ENCODE measurements around the gene GPANK1. TPM values are rescaled to one million over a fixed set of nuclear protein-coding genes. Genes with fewer than 3 reads are reported as not detected.

Gene GPANK1
- total RNA-seq, 3 donors from 2014 or later (not counting 1 experiment from before 2014, with no cell fraction given) = 16.0 to 20.3 (median 18.2) TPM

- no peak for TF ChIP-seq CTCF (IDR thresholded peaks at IDR 0.05)
- Histone ChIP-seq H3K27me3 (ENCODE audit: control insufficient read depth, insufficient read depth, low read length) (no peaks in the 10 kb centered on the region), H3K9me3 (ENCODE audit: control insufficient read depth, insufficient read depth, low read length) (no peaks in the 10 kb centered on the region), H3K4me3 (ENCODE audit: low read length) (no peak overlapping the region), H3K36me3 (ENCODE audit: control insufficient read depth, insufficient read depth, low read length) (peaks cover 94% of the 10 kb centered on the region), H3K27ac (ENCODE audit: low read length) (no peak overlapping the region), H3K4me1 (ENCODE audit: control insufficient read depth, insufficient read depth, low read length) (no peaks in the 10 kb centered on the region)
- Mint-ChIP-seq H3K27me3 (ENCODE audit: low read depth in 2 of 2) (no peaks in the 10 kb centered on the region), H3K9me3 (no peaks in the 10 kb centered on the region), H3K4me1 (peaks cover 6 to 29% of the 10 kb centered on the region in 2 donors), H3K36me3 (peaks cover 18% of the 10 kb centered on the region), H3K27ac (peak overlapping the region; percentile 26 to 54), H3K4me3 (no peak overlapping the region)
- DNase-seq (no peak), ATAC-seq (no peak)
- intact Hi-C loops (cut with micrococcal nuclease) = no loop called here
- WGBS (ENCODE audit: insufficient coverage) = 95% methylated on average over 16 of the region's 16 CpGs
Observed at GRCh38 chr6:31631209-31631608, 33.6 kb downstream of the GPANK1 start.

- DNase-seq (no peak), ATAC-seq (no peak)
- intact Hi-C loops (cut with micrococcal nuclease) = no loop called here
- peaks cover 94% of the 10 kb centered on the region for H3K36me3 ChIP-seq (ENCODE audit: control insufficient read depth, insufficient read depth, low read length)
- H3K4me1 Mint-ChIP-seq = peaks cover 6 to 30% of the 10 kb centered on the region in 2 donors
- no peak overlapping the region for H3K27ac ChIP-seq (ENCODE audit: low read length)
- no peak overlapping the region for H3K4me3 Mint-ChIP-seq
- no peaks in the 10 kb centered on the region for H3K4me1 ChIP-seq (ENCODE audit: control insufficient read depth, insufficient read depth, low read length)
- peaks cover 24% of the 10 kb centered on the region for H3K36me3 Mint-ChIP-seq
- no peaks in the 10 kb centered on the region for H3K9me3 ChIP-seq (ENCODE audit: control insufficient read depth, insufficient read depth, low read length)
- no peak for TF ChIP-seq CTCF (IDR thresholded peaks at IDR 0.05)
- WGBS (ENCODE audit: insufficient coverage) = 95% methylated on average over 25 of the region's 25 CpGs
- H3K9me3 Mint-ChIP-seq = no peaks in the 10 kb centered on the region
- no peaks in the 10 kb centered on the region for H3K27me3 Mint-ChIP-seq (ENCODE audit: low read depth in 2 of 2)
- peak overlapping the region; percentile 26 to 54 for H3K27ac Mint-ChIP-seq
- H3K4me3 ChIP-seq (ENCODE audit: low read length) = no peak overlapping the region
- no peaks in the 10 kb centered on the region for H3K27me3 ChIP-seq (ENCODE audit: control insufficient read depth, insufficient read depth, low read length)
Observed at GRCh38 chr6:31630177-31630934, 34.4 kb downstream of the GPANK1 start.

- no peak for TF ChIP-seq CTCF (IDR thresholded peaks at IDR 0.05)
- H3K27ac Mint-ChIP-seq = no peak overlapping the region
- intact Hi-C loops (cut with micrococcal nuclease) = no loop called here
- peaks cover 24% of the 10 kb centered on the region for H3K36me3 Mint-ChIP-seq
- Histone ChIP-seq H3K4me3 (ENCODE audit: low read length) (no peak overlapping the region), H3K36me3 (ENCODE audit: control insufficient read depth, insufficient read depth, low read length) (peaks cover 92% of the 10 kb centered on the region), H3K27ac (ENCODE audit: low read length) (no peak overlapping the region), H3K4me1 (ENCODE audit: control insufficient read depth, insufficient read depth, low read length) (no peaks in the 10 kb centered on the region), H3K27me3 (ENCODE audit: control insufficient read depth, insufficient read depth, low read length) (no peaks in the 10 kb centered on the region), H3K9me3 (ENCODE audit: control insufficient read depth, insufficient read depth, low read length) (no peaks in the 10 kb centered on the region)
- DNase-seq = no peak
- 94% methylated on average over 7 of the region's 7 CpGs for whole genome bisulfite sequencing (ENCODE audit: insufficient coverage)
- no peaks in the 10 kb centered on the region for H3K9me3 Mint-ChIP-seq
- no peak overlapping the region for H3K4me3 Mint-ChIP-seq
- no peak for ATAC-seq
- peaks cover 6 to 28% of the 10 kb centered on the region in 2 donors for H3K4me1 Mint-ChIP-seq
- no peaks in the 10 kb centered on the region for H3K27me3 Mint-ChIP-seq (ENCODE audit: low read depth in 2 of 2)
Observed at GRCh38 chr6:31629014-31629413, 35.8 kb downstream of the GPANK1 start.
